RWPE1 (cell line): ENCODE results near the gene SLC16A7.

Experiments
- CTCF ChIA-PET: fragments of 350-600 bp; sonication (Branson Sonifier 250); formaldehyde crosslinking; extraction: SDS; loops from one replicate; lab custom pipeline; 2021; lab: Yijun Ruan, JAX
- POLR2A ChIA-PET: fragments of 400-600 bp; formaldehyde crosslinking; extraction: SDS; loops from one replicate; lab custom pipeline; 2020; ENCODE audit warnings: antibody characterized with exemption; ENCODE audit not compliant: low non-redundant PET; lab: Yijun Ruan, JAX
- DNase-seq: peaks from one replicate; pipeline ENCODE4 v3.0.0; 2012; ENCODE audit warnings: low spot score
- H3K27ac ChIP-seq: fragments of 450-650 bp; 2 replicates; pipeline ENCODE4 v1.5.1; 2017
- TF ChIP-seq, protein P1 (sequence below): fragments of 450-650 bp; conservative IDR thresholded peaks from 2 replicates; pipeline ENCODE4 v1.5.1; 2017; ENCODE audit warnings: low read depth, mild to moderate bottlenecking

SLC16A7 gene

GRCh38 chr12:59668674-59669073 lies 72.8 kb downstream of the SLC16A7 start:
- no peak for DNase-seq
- TF ChIP-seq, protein P1, sequence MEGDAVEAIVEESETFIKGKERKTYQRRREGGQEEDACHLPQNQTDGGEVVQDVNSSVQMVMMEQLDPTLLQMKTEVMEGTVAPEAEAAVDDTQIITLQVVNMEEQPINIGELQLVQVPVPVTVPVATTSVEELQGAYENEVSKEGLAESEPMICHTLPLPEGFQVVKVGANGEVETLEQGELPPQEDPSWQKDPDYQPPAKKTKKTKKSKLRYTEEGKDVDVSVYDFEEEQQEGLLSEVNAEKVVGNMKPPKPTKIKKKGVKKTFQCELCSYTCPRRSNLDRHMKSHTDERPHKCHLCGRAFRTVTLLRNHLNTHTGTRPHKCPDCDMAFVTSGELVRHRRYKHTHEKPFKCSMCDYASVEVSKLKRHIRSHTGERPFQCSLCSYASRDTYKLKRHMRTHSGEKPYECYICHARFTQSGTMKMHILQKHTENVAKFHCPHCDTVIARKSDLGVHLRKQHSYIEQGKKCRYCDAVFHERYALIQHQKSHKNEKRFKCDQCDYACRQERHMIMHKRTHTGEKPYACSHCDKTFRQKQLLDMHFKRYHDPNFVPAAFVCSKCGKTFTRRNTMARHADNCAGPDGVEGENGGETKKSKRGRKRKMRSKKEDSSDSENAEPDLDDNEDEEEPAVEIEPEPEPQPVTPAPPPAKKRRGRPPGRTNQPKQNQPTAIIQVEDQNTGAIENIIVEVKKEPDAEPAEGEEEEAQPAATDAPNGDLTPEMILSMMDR, result no peak
- no peak overlapping the region for H3K27ac ChIP-seq
- POLR2A ChIA-PET, result no interaction called here
- CTCF ChIA-PET, result no interaction called here

GRCh38 chr12:59672273-59672672 lies 76.4 kb downstream of the SLC16A7 start:
- CTCF ChIA-PET, result no interaction called here
- H3K27ac ChIP-seq, result no peak overlapping the region
- DNase-seq, result no peak
- TF ChIP-seq, protein P1, result no peak
- POLR2A ChIA-PET, result no interaction called here

DNA sequence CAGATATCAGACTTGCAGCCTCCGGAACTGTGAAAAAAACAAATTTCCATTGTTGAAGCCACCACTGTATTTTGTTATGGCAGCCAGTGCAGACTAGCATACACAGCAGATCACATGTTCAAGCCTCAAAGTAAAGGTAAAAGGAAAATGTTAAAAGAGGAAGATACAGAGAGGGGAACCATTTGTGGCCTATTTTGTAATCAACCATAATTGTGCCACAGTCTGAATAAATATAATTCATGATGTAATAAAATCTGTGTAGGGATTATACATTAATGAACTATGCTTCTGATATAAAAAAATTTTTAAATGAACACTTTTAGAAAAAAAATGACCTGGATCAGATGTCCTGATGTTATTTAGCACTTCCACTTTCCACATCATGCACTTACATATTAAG lies 79.6 kb downstream of the SLC16A7 start:
- TF ChIP-seq, protein P1, result no peak

DNA sequence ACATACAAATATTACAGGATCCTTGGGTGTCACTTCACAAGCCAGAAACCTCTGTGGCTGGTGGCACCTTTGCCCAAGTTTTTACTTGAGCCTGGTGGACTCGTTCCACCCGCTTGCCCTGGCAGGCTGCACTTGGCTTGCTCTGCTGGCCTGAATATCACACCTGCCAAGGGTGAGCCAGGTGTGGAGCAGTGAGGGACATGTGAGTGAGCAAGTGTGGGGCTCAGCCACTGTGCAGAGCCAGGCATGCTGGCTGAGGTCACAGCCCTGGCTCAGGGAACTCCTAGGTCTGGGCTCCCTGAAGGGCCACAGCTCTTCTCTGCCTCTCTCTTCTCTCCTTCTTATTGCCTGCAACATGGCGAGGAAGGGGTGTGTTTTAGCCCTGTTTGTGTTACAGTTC lies 82.0 kb downstream of the SLC16A7 start:
- CTCF ChIA-PET, result no interaction called here
- TF ChIP-seq, protein P1, result no peak
- POLR2A ChIA-PET, result no interaction called here

More for the DNA sequence above, 79.6 kb downstream of the SLC16A7 start:
- CTCF ChIA-PET, result no interaction called here
- POLR2A ChIA-PET, result no interaction called here
- H3K27ac ChIP-seq, result no peak overlapping the region
- no peak for DNase-seq

DNA sequence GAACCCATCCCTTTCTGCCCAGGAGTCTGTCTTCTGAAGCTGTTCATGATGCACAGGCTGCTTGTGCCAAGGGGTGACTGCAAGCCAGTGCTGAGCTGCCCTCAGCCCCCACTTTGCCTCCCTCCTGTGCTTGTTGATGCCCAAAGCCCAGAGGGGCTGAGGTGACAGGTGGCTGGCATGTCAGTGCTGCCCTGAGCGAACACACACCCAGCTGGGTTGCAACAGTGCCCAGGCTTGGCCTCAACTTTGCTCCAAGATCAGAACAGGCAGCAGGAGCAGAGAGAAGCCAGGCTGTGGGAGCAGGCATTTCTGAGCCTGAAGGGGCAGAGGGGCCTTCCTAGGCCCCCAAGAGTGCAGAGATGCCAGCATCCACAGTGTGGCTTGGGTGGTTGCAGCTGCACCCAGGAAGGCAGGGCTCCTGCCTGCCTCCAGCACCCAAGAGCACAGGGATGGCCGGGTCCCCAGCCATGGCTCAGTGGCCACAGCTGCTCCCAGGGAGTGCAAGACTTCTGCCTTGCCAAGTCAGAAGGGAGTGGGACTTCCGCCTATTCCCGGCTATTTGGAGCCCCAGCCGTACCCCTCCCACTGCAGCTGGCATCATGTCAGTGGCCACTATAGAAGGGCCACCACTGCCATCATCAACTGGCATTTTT lies 83.1 kb downstream of the SLC16A7 start:
- POLR2A ChIA-PET, result no interaction called here
- H3K27ac ChIP-seq, result no peak overlapping the region
- DNase-seq, result no peak
- CTCF ChIA-PET, result no interaction called here
- TF ChIP-seq, protein P1, result no peak

More for the DNA sequence above, 82.0 kb downstream of the SLC16A7 start:
- DNase-seq, result no peak
- no peak overlapping the region for H3K27ac ChIP-seq

DNA sequence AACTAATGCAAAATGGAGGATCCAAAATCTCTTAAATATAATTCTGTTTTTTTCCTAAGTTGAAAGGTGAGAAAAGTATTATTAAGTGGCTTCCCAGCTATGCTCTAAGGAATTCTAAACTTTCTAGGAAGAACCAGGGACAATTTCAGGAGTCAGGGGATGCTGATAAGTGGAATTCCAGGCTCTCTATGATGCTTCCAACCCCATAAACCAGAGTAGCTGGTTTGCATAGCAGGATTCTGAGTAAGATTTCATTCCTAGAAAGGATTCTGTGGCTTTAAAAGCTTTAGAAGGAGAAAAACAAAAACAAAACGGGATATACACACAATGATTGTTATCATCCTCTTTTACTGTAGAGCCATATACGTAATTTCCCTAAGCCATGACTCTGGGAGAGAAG lies 93.9 kb downstream of the SLC16A7 start:
- POLR2A ChIA-PET, result no interaction called here
- no peak for DNase-seq
- TF ChIP-seq, protein P1, result no peak
- H3K27ac ChIP-seq, result no peak overlapping the region
- CTCF ChIA-PET, result no interaction called here
